GM21717 (cell line): Measurements from ENCODE around the gene ADARB1.
"Not testable (repeated sequence)": the region's sequence is repeated elsewhere in the genome, so short reads cannot be mapped to it uniquely, and the experiment has no call there.

Source experiments
- ATAC-seq: cut with Tn5 transposase; IDR thresholded peaks from one replicate; pipeline ENCODE4 v1.9.1; 2021; ENCODE audit warnings: mild to moderate bottlenecking, moderate library complexity; ENCODE audit not compliant: unreplicated experiment

Gene ADARB1, protein sequence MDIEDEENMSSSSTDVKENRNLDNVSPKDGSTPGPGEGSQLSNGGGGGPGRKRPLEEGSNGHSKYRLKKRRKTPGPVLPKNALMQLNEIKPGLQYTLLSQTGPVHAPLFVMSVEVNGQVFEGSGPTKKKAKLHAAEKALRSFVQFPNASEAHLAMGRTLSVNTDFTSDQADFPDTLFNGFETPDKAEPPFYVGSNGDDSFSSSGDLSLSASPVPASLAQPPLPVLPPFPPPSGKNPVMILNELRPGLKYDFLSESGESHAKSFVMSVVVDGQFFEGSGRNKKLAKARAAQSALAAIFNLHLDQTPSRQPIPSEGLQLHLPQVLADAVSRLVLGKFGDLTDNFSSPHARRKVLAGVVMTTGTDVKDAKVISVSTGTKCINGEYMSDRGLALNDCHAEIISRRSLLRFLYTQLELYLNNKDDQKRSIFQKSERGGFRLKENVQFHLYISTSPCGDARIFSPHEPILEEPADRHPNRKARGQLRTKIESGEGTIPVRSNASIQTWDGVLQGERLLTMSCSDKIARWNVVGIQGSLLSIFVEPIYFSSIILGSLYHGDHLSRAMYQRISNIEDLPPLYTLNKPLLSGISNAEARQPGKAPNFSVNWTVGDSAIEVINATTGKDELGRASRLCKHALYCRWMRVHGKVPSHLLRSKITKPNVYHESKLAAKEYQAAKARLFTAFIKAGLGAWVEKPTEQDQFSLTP

GRCh38 chr21:45074048-45074817, at the start of gene ADARB1:
Gene ADARB1 (plus strand): TSS chr21:45074580. CDS start chr21:45171657, 97,077 bp downstream.
- ATAC-seq, result no peak

GRCh38 chr21:45026066-45026745, 48.2 kb upstream of the ADARB1 start:
- no peak for ATAC-seq

DNA sequence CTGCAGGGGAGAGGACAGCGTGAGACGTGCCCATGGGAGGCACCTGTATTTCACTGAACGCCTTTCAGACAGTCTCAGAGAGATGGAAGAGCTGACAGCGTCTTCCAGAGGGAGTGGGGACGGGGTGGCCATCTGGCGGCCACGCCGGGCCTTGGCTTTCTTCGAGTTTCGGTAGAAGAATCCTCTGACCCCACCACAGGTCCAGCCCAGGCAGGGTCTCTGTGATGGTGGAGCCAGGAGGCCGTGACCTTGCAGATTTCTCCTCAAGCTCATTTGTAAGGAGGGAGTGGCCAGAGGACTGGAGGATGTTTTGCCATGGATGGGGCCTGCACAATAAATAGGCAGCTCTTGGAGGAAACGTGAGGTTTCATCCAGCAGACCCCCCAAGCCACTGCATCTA, 47.6 kb upstream of the ADARB1 start:
- ATAC-seq, result no peak

GRCh38 chr21:45027241-45028196, 46.9 kb upstream of the ADARB1 start:
- no peak for ATAC-seq

- not testable (repeated sequence) for ATAC-seq
Measured at GRCh38 chr21:45028645-45029044, 45.7 kb upstream of the ADARB1 start.

DNA sequence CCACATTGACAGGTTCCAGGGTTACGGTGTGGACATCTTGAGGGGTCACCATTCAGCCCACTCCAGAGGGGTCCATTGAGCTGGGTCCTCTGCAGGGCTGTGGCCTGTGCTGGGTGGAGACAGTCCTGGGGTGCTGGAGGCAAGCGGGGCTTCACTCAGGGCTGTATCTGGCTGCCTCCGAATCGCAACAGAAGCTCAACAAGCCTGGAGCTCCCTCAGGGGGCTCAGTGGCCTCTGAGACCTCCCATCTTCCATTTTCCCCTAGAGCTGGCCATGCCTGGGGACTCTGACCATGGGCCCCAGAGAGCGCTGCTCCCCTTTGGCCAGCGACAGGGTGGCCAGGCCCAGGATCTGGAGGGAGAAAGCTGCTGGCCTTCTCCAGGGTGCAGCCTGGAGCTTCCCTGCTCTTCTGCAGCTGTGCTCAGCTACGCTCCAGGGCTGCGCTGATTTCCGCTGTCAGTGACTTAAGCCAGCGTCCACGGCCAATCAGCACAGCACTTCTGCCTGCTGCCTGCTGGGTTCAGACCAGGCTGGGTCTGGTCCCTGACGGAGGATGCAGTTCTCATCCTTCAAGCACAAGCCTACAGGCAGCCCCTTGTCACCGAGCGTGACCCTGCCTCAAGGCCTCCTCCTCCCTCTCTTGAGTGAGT, 45.0 kb upstream of the ADARB1 start:
- ATAC-seq, result no peak

GRCh38 chr21:45029948-45030681, 44.3 kb upstream of the ADARB1 start:
- ATAC-seq, result no peak

DNA sequence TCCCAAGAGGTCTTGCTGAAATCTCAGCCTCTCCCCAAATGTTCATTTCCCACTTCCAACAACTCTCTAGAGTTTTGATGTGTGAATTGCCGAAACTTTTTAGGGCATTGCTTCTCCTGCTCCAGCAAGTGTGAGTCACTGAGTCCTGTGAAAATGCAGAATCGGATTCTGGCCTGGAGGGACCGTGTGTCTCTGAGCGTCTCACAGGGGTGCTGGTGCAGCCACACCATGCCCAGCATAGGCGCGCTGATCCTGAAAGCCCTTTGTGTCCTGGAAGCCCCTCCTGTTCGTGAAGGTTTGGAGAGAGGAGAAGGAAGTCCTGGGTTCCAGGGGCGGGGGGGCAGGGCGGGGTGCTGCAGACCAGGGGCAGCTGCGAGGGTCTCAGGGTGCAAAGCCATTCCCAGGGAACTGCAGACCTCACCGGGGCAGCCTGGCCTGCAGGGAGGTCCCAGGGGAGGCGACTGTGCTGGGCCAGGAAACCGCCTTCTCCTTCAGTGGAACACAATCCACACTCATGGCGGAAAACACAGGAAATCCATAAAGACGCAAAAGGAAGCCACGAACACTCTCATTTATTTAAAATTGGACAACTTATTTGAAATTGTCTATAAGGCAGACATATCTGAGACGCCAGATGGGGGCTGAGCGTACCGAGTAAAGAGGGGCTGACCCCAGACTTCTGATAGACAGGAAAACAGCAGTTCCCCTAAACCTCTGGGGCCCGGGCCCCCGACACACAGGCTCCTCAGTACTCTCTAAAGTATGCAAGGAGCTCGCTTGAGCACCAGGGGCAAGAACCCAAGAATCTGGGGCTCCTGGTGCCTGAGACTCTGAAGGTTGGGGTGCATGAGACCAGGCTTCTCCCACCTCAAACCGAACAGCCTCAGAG, 43.5 kb upstream of the ADARB1 start:
- ATAC-seq, result no peak

DNA sequence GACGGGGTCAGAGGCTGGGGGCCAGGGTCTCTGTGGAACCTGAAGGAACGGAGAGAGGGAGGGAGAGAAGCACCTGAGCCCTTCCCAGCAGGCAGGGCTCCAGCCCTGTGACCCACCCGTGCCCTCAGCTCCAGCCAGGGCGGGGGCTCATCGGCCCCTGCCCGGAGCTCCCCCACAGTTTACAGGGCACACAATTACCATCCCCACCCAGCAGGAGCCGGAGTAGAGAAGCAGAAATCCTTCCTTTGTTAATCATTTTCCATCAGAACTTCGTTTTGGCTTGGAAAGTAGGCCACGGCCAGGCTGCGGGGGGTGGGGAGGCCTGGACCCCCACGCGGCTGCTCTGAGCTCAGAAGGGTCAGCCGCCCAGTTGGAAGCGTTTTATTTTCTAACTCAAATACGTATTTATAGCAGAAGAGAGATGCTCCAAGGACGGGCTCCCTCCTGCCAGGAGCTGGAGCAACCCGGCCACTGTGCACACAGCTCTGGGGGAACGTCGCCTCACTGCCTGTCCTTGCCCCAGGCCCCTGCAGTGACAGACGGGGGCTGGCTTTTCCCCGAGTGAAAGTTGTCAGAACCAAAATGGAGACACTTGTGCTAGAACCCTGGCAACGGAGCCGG, 42.7 kb upstream of the ADARB1 start:
- no peak for ATAC-seq

GRCh38 chr21:45032332-45032731, 42.0 kb upstream of the ADARB1 start:
- no peak for ATAC-seq

GRCh38 chr21:45032977-45033710, 41.2 kb upstream of the ADARB1 start:
- ATAC-seq, result no peak

DNA sequence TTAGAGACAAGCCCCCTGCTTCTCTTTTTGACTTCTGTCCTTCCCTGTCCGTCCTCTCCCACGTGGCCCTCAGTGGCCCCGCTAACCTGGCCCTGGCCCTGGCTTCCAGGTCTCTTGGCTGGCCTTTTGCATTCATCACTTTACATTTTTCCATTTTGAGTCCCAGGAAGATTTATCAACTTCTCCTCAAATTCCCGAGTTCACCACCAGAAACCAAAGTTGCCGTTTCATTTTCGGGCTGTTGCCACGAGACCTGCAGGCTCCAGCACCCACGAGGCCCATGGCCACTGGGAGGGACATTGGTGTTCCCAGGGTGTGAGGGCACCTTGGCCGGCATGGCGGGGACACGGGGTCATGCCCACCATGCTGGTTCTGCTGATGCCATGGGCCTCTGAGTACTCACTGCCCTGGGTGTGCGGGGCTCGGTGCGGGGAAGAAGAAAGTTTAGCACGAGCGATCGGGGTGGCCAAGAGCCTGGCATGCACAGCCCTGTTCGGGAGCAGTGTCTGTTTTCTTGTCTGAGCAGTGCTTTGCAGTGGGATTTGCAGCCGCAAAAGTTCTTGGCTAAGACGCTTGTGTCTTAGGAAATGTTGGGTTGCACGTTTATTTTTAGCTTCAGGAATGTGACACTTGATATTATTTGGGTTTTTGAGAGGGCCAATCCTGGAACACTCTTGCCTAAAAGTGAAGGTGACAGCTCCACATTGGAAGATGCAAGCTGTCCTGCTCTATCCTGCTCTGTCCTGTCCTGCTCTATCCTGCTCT, 40.4 kb upstream of the ADARB1 start:
- no peak for ATAC-seq

GRCh38 chr21:45034556-45035476, 39.6 kb upstream of the ADARB1 start:
- no peak for ATAC-seq

DNA sequence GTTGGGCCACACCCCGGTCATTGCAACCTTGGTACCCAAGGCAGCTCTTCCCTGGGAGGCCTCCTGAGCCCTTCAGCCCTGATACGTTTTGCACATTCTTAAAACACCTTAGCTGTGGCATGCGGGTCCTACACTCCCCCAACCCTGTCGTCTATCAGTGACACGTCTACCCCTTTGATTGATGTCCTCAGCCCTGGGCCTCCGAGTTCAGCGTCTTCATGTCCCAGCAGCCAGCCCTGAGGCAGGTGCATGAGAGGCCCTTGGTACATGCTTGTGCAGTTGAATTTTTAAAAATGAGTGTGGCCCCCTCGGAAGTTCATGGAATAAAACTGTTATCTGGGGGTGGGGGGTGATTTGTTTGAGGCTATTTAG, 38.9 kb upstream of the ADARB1 start:
- ATAC-seq, result no peak

- ATAC-seq, result no peak
Measured at GRCh38 chr21:45036630-45037029, 37.8 kb upstream of the ADARB1 start.
